Natural killer cell (primary cell): ENCODE results near the gene KAT5. TPM values are rescaled to one million over a fixed set of nuclear protein-coding genes. Genes with fewer than 3 reads are reported as not detected.
A peak's percentile ranks its signal among the peaks of the same experiment; 100 is the strongest.

Experiments used
- ATAC-seq, 3 donors: fragments of 150-1000 bp in 2 of 3; fragments of 200-7000 bp in 1 of 3; cut with Tn5 transposase; 1 replicate in 1 of 3; 2 replicates in 2 of 3; pipeline ENCODE4 v1.10.0; 2021; ENCODE audit warnings: mild to moderate bottlenecking in 2 of 3, moderate library complexity in 2 of 3
- DNase-seq, 2 donors: peaks; one replicate each; pipeline versions ENCODE4 v3.0.0 to v3.0.0-alpha.2; 2013 to 2021; ENCODE audit warnings: mixed read lengths in 1 of 2
- H3K27ac ChIP-seq: one replicate; pipeline ENCODE4 v1.5.1; 2013; ENCODE audit warnings: mild to moderate bottlenecking, low read length
- H3K27me3 ChIP-seq: one replicate; pipeline ENCODE4 v1.6.1; 2013; ENCODE audit warnings: low read length; ENCODE audit not compliant: control insufficient read depth, insufficient read depth
- H3K36me3 ChIP-seq: one replicate; pipeline ENCODE4 v1.6.1; 2013; ENCODE audit warnings: low read length; ENCODE audit not compliant: control insufficient read depth, insufficient read depth
- H3K4me1 ChIP-seq: one replicate; pipeline ENCODE4 v1.6.1; 2013; ENCODE audit warnings: low read length; ENCODE audit not compliant: control insufficient read depth, insufficient read depth
- H3K4me3 ChIP-seq: one replicate; pipeline ENCODE4 v1.5.1; 2013; ENCODE audit warnings: low read length
- H3K9me3 ChIP-seq: one replicate; pipeline ENCODE4 v1.6.1; 2013; ENCODE audit warnings: low read length; ENCODE audit not compliant: control insufficient read depth, insufficient read depth
- H3K27ac Mint-ChIP-seq, 2 donors: one replicate each; pipeline ENCODE4 v1.8.0; 2022; ENCODE audit warnings: mild to moderate bottlenecking in 2 of 2, mixed read lengths in 2 of 2, moderate library complexity in 1 of 2
- H3K27me3 Mint-ChIP-seq, 2 donors: one replicate each; pipeline ENCODE4 v1.8.0; 2022; ENCODE audit warnings: low read depth in 2 of 2, mixed read lengths in 2 of 2
- H3K36me3 Mint-ChIP-seq: one replicate; pipeline ENCODE4 v1.8.0; 2022; ENCODE audit warnings: mixed read lengths
- H3K4me1 Mint-ChIP-seq, 2 donors: one replicate each; pipeline ENCODE4 v1.8.0; 2022; ENCODE audit warnings: mixed read lengths in 2 of 2
- H3K4me3 Mint-ChIP-seq: one replicate; pipeline ENCODE4 v1.8.0; 2022; ENCODE audit warnings: mild to moderate bottlenecking, moderate library complexity, mixed read lengths
- H3K9me3 Mint-ChIP-seq, 2 donors: one replicate each; pipeline ENCODE4 v1.8.0; 2022; ENCODE audit warnings: mixed read lengths in 2 of 2
- CTCF ChIP-seq: fragments of 200-600 bp; IDR thresholded peaks from one replicate; pipeline ENCODE4 v1.8.0; 2022; ENCODE audit warnings: antibody characterized with exemption
- WGBS: methylation state at CpG from one replicate; pipeline ENCODE4 v1.1.7; 2013; ENCODE audit warnings: missing lambda C conversion rate; ENCODE audit not compliant: insufficient coverage; 5-methylcytosine and 5-hydroxymethylcytosine counted together
- intact Hi-C: fragments of 100-400 bp; cut with micrococcal nuclease; formaldehyde crosslinking; loops from one replicate; pipeline ENCODE4 v1.14.2; 2022
- total RNA-seq, 4 donors: library from RNA; stranded (reverse); fragments of 120-200 nt in 1 of 4; gene quantifications; one replicate each; pipeline versions ENCODE4 v1.2.3 to v1.2.4, GENCODE V29; 2013 to 2022

KAT5 gene
- total RNA-seq, 3 donors from 2014 or later (not counting 1 experiment from before 2014, with no cell fraction given) = 140 to 155 (median 146) TPM

- Histone ChIP-seq H3K27ac (no peak overlapping the region), H3K4me3 (no peak overlapping the region), H3K27me3 (no peaks in the 10 kb centered on the region), H3K4me1 (peaks cover 33% of the 10 kb centered on the region), H3K9me3 (no peaks in the 10 kb centered on the region), H3K36me3 (peaks cover 63% of the 10 kb centered on the region)
- Mint-ChIP-seq H3K36me3 (no peaks in the 10 kb centered on the region), H3K9me3 (no peaks in the 10 kb centered on the region), H3K27ac (peak overlapping the region in 1 of 2 donors; percentile 36), H3K4me3 (no peak overlapping the region), H3K27me3 (no peaks in the 10 kb centered on the region), H3K4me1 (peaks cover 6 to 40% of the 10 kb centered on the region in 2 donors)
- DNase-seq (no peak), ATAC-seq (no peak)
- WGBS = 94% methylated on average over 14 of the region's 14 CpGs
- intact Hi-C loops = no loop called here
- TF ChIP-seq CTCF = no peak
Observed at GRCh38 chr11:65716774-65717405, 4.8 kb downstream of the KAT5 start.

GRCh38 chr11:65717906-65718305, 5.9 kb downstream of the KAT5 start:
- peaks cover 27% of the 10 kb centered on the region for H3K4me1 ChIP-seq

GRCh38 chr11:65718531-65718930, 6.5 kb downstream of the KAT5 start:
- peaks cover 23% of the 10 kb centered on the region for H3K4me1 ChIP-seq
- no peaks in the 10 kb centered on the region for H3K27me3 ChIP-seq
- no peaks in the 10 kb centered on the region for H3K9me3 Mint-ChIP-seq
- no peaks in the 10 kb centered on the region for H3K9me3 ChIP-seq
- peak overlapping the region; percentile 24 to 57 for H3K27ac Mint-ChIP-seq
- H3K4me3 Mint-ChIP-seq = peak overlapping the region; percentile 68
- peaks cover 6 to 30% of the 10 kb centered on the region in 2 donors for H3K4me1 Mint-ChIP-seq
- TF ChIP-seq CTCF = no peak
- H3K36me3 ChIP-seq = peaks cover 56% of the 10 kb centered on the region
- ATAC-seq (no peak), DNase-seq (no peak)
- no peaks in the 10 kb centered on the region for H3K27me3 Mint-ChIP-seq
- H3K27ac ChIP-seq = no peak overlapping the region
- 95% methylated on average over 4 of the region's 4 CpGs for WGBS
- H3K36me3 Mint-ChIP-seq = no peaks in the 10 kb centered on the region
- H3K4me3 ChIP-seq = no peak overlapping the region
- intact Hi-C loops = no loop called here

More at GRCh38 chr11:65717906-65718305, 5.9 kb downstream of the KAT5 start:
- Histone ChIP-seq H3K27me3 (no peaks in the 10 kb centered on the region), H3K27ac (no peak overlapping the region), H3K36me3 (peaks cover 62% of the 10 kb centered on the region), H3K9me3 (no peaks in the 10 kb centered on the region), H3K4me3 (no peak overlapping the region)
- TF ChIP-seq CTCF = no peak
- H3K4me1 Mint-ChIP-seq = peaks cover 6 to 31% of the 10 kb centered on the region in 2 donors
- no peak for DNase-seq
- no peak overlapping the region for H3K4me3 Mint-ChIP-seq
- H3K9me3 Mint-ChIP-seq = no peaks in the 10 kb centered on the region
- no peaks in the 10 kb centered on the region for H3K27me3 Mint-ChIP-seq
- intact Hi-C loops = no loop called here
- H3K36me3 Mint-ChIP-seq = no peaks in the 10 kb centered on the region
- peak overlapping the region; percentile 24 to 36 for H3K27ac Mint-ChIP-seq
- WGBS = 92% methylated on average over 6 of the region's 6 CpGs
- ATAC-seq = no peak
